Measurements from ENCODE around the gene AUTS2. TPM values are rescaled to one million over a fixed set of nuclear protein-coding genes. Genes with fewer than 3 reads are reported as not detected.

Gene AUTS2
- total RNA-seq, 1 experiment from 2014 or later: 256 TPM

DNA sequence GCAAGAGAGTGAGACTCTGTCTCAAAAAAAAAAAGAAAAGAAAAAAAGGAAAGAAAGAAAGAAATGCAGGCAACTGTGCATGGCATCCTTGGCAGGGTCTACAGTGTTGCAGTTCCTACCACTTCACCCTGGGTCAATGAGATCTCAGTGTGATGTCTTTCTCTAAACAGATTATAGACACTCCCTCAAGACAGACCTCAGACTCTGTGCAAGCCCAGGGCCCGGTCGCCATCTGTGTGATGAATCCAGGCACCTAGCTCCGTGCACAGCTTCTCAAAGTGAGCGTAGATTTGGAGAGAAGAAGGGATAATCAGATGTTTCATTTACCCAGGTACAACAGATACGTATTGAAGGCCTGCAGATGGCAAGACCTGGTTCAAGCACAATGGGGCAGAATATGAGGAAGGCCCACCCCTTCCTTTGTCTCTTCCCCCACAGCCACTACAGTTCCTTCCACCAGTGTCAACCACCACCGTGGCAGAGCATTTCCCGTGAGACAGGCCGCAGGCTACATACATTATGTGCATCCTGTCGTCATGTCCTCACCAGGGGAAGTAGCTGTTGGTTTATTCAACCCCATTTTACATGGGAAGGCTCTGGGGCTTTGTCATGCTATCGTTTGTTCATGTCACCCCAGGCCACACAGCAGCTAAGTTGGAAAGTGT is 1062.0 kb downstream of the AUTS2 start:
- H3K79me2 ChIP-seq (ENCODE audit: insufficient read depth, low read length): no peaks in the 10 kb centered on the region
- no peaks in the 10 kb centered on the region for H4K20me1 ChIP-seq (ENCODE audit: control insufficient read depth, insufficient read depth, insufficient read length)
- no peak overlapping the region for H3K14ac ChIP-seq (ENCODE audit: insufficient read depth, low read length)
- no peaks in the 10 kb centered on the region for H3K27me3 ChIP-seq (ENCODE audit: insufficient read depth, low read length)
- H3K79me1 ChIP-seq (ENCODE audit: insufficient read depth, low read depth, low read length, poor library complexity, severe bottlenecking): no peaks in the 10 kb centered on the region
- H3K36me3 Mint-ChIP-seq (ENCODE audit: insufficient read depth in 1 of 3, low read depth in 3 of 3): no peaks in the 10 kb centered on the region; a peak in 1 of 7 replicates
- no peak overlapping the region for H2BK5ac ChIP-seq (ENCODE audit: insufficient read length, low read length)
- H3K4me1 Mint-ChIP-seq: peaks cover 40 to 50% of the 10 kb centered on the region in 2 experiments
- no peak overlapping the region for H2BK20ac ChIP-seq (ENCODE audit: low read depth, low read length, poor library complexity, severe bottlenecking)
- no peak overlapping the region for H3K4ac ChIP-seq (ENCODE audit: low read depth, low read length)
- H3K4me1 ChIP-seq (ENCODE audit: insufficient read depth, low read length): no peaks in the 10 kb centered on the region
- no peak overlapping the region for H2BK12ac ChIP-seq (ENCODE audit: insufficient read length, low read depth, low read length)
- no CpG with 5 or more reads among the region's 10 CpGs for WGBS (ENCODE audit: extremely low coverage, insufficient read length, low lambda C conversion rate)
- no peak overlapping the region for H3K9ac ChIP-seq (ENCODE audit: extremely low read depth, insufficient read length, low read length)
- H3T11ph ChIP-seq (ENCODE audit: low read length): no peak overlapping the region
- H2AK5ac ChIP-seq (ENCODE audit: insufficient read length, low read length): no peak overlapping the region
- no peak overlapping the region for H4K5ac ChIP-seq (ENCODE audit: insufficient read length, low read depth, low read length)
- no peak overlapping the region for H2BK15ac ChIP-seq (ENCODE audit: low read depth, low read length)
- no peak for DNase-seq
- no peaks in the 10 kb centered on the region for H3K9me3 Mint-ChIP-seq
- TF ChIP-seq, protein P1, sequence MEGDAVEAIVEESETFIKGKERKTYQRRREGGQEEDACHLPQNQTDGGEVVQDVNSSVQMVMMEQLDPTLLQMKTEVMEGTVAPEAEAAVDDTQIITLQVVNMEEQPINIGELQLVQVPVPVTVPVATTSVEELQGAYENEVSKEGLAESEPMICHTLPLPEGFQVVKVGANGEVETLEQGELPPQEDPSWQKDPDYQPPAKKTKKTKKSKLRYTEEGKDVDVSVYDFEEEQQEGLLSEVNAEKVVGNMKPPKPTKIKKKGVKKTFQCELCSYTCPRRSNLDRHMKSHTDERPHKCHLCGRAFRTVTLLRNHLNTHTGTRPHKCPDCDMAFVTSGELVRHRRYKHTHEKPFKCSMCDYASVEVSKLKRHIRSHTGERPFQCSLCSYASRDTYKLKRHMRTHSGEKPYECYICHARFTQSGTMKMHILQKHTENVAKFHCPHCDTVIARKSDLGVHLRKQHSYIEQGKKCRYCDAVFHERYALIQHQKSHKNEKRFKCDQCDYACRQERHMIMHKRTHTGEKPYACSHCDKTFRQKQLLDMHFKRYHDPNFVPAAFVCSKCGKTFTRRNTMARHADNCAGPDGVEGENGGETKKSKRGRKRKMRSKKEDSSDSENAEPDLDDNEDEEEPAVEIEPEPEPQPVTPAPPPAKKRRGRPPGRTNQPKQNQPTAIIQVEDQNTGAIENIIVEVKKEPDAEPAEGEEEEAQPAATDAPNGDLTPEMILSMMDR (conservative IDR thresholded peaks at IDR 0.05): no peak
- H4K91ac ChIP-seq (ENCODE audit: insufficient read length, low read depth, low read length): no peak overlapping the region
- peaks cover 2% of the 10 kb centered on the region; the same call in 1 of the 2 replicates for H3K27me3 Mint-ChIP-seq (ENCODE audit: low read depth)
- no peak overlapping the region for H3K4me3 Mint-ChIP-seq
- H3K23ac ChIP-seq (ENCODE audit: insufficient read length, low read depth, low read length): no peak overlapping the region
- H3K27ac ChIP-seq (ENCODE audit: insufficient read length, low read depth, low read length): no peak overlapping the region
- no peak overlapping the region for H2AFZ ChIP-seq (ENCODE audit: low read length)
- H3K23me2 ChIP-seq (ENCODE audit: insufficient read length, low read depth, low read length, poor library complexity, severe bottlenecking): peaks cover 3% of the 10 kb centered on the region
- no peak overlapping the region for H4K8ac ChIP-seq (replicated peaks; ENCODE audit: insufficient read length, low read depth, low read length)
- no peak overlapping the region for H3K18ac ChIP-seq (ENCODE audit: insufficient read length, low read depth, low read length)
- 0 out of 7 replicates have a peak overlapping the region, but pooled peaks of 1 of the 3 experiments have one; percentile 58 for H3K27ac Mint-ChIP-seq
- H3K4me2 ChIP-seq (ENCODE audit: insufficient read depth, insufficient read length, low read length): no peak overlapping the region
- no peaks in the 10 kb centered on the region for H3K9me3 ChIP-seq (ENCODE audit: control insufficient read depth, low read depth, low read length)
- H3K56ac ChIP-seq (ENCODE audit: insufficient read length, low read depth, low read length): no peak overlapping the region
- H2BK120ac ChIP-seq (ENCODE audit: low read depth, low read length, poor library complexity, severe bottlenecking): no peak overlapping the region

All from H9 (cell line).